Thoracic aorta (tissue), 2 donors: Measurements from ENCODE around the gene CERCAM. TPM values are rescaled to one million over a fixed set of nuclear protein-coding genes. Genes with fewer than 3 reads are reported as not detected.

Source experiments
- ATAC-seq: fragments of 150-250 bp; one replicate; pipeline ENCODE4 v1.8.0; 2017; ENCODE audit warnings: low read depth; ENCODE audit not compliant: insufficient number of reproducible peaks, low FRiP score
- DNase-seq: peaks from one replicate; pipeline ENCODE4 v3.0.0-alpha.2; 2020; ENCODE audit warnings: low spot score
- H3K27ac ChIP-seq, 2 donors: fragments of 200-600 bp; sonication (generic); 1 replicate in 1 of 2; 2 replicates in 1 of 2; pipeline ENCODE4 v1.5.1; 2016; ENCODE audit warnings: mild to moderate bottlenecking in 2 of 2, moderate library complexity in 2 of 2
- H3K27me3 ChIP-seq: fragments of 200-600 bp; sonication (generic); replicated peaks from 2 replicates; pipeline ENCODE4 v1.6.0; 2016; ENCODE audit warnings: mild to moderate bottlenecking; ENCODE audit not compliant: insufficient read depth
- H3K36me3 ChIP-seq: fragments of 200-600 bp; sonication (generic); one replicate; pipeline ENCODE4 v1.5.1; 2016
- H3K4me1 ChIP-seq, 2 donors: fragments of 200-600 bp; sonication (generic); 1 replicate in 1 of 2; 2 replicates in 1 of 2; pipeline versions ENCODE4 v1.5.1 to v1.6.0; 2016; ENCODE audit warnings: low read depth in 2 of 2, mild to moderate bottlenecking in 1 of 2; ENCODE audit not compliant: control insufficient read depth in 1 of 2
- H3K4me3 ChIP-seq: fragments of 200-600 bp; sonication (generic); 2 replicates; pipeline ENCODE4 v1.5.1; 2016; ENCODE audit warnings: mild to moderate bottlenecking
- H3K9me3 ChIP-seq: fragments of 200-600 bp; sonication (generic); 2 replicates; pipeline ENCODE4 v1.5.1; 2016
- CTCF ChIP-seq: fragments of 200-600 bp; sonication (generic); IDR thresholded peaks from one replicate; pipeline ENCODE4 v1.5.1; 2019; ENCODE audit warnings: antibody characterized with exemption
- total RNA-seq, 2 donors: library from RNA; depleted of rRNA; stranded (reverse); fragments of >200 nt; gene quantifications; one replicate each; pipeline versions ENCODE4 v1.1.0 to v1.2.3, GENCODE V29; 2016

Gene CERCAM
- total RNA-seq, 2 donors from 2014 or later: 51.8 to 120 TPM

GRCh38 chr9:128385496-128386460 lies 34.9 kb upstream of the CERCAM start:
- ATAC-seq (no peak), DNase-seq (no peak)
- Histone ChIP-seq H3K27ac (no peak overlapping the region), H3K4me1 (no peaks in the 10 kb centered on the region), H3K4me3 (no peak overlapping the region), H3K9me3 (no peaks in the 10 kb centered on the region), H3K36me3 (peaks cover 32% of the 10 kb centered on the region), H3K27me3 (no peaks in the 10 kb centered on the region)
- TF ChIP-seq CTCF: no peak

- H3K36me3 ChIP-seq: peaks cover 34% of the 10 kb centered on the region
- no peak for TF ChIP-seq CTCF
- H3K4me1 ChIP-seq: no peaks in the 10 kb centered on the region
Observed at GRCh38 chr9:128388150-128388549, 32.5 kb upstream of the CERCAM start.

GRCh38 chr9:128389395-128390149 lies 31.1 kb upstream of the CERCAM start:
- Histone ChIP-seq H3K27me3 (no peaks in the 10 kb centered on the region), H3K9me3 (no peaks in the 10 kb centered on the region), H3K4me1 (no peaks in the 10 kb centered on the region), H3K27ac (no peak overlapping the region), H3K4me3 (no peak overlapping the region), H3K36me3 (peaks cover 34% of the 10 kb centered on the region)
- DNase-seq: no peak
- ATAC-seq: no peak
- no peak for TF ChIP-seq CTCF

More at GRCh38 chr9:128388150-128388549, 32.5 kb upstream of the CERCAM start:
- ATAC-seq (no peak), DNase-seq (no peak)
- H3K27me3 ChIP-seq: no peaks in the 10 kb centered on the region
- H3K27ac ChIP-seq: no peak overlapping the region
- no peak overlapping the region for H3K4me3 ChIP-seq
- H3K9me3 ChIP-seq: no peaks in the 10 kb centered on the region

GRCh38 chr9:128390150-128390812 lies 30.4 kb upstream of the CERCAM start:
- peaks cover 34% of the 10 kb centered on the region for H3K36me3 ChIP-seq
- no peaks in the 10 kb centered on the region for H3K27me3 ChIP-seq
- H3K4me3 ChIP-seq: no peak overlapping the region
- ATAC-seq: no peak
- no peaks in the 10 kb centered on the region for H3K9me3 ChIP-seq
- H3K4me1 ChIP-seq: no peaks in the 10 kb centered on the region
- no peak for DNase-seq
- no peak overlapping the region for H3K27ac ChIP-seq
- no peak for TF ChIP-seq CTCF
